Suppressor macrophage treated with lipopolysaccharide for 4 hours (primary cell): ENCODE results near the gene SERPINH1.
A peak's percentile ranks its signal among the peaks of the same experiment; 100 is the strongest.

ENCODE experiments used
- DNase-seq: peaks from one replicate; pipeline ENCODE4 v3.0.0-alpha.2; 2020

SERPINH1 gene

GRCh38 chr11:75557666-75558494, 4.2 kb upstream of the SERPINH1 start:
- DNase-seq: no peak

DNA sequence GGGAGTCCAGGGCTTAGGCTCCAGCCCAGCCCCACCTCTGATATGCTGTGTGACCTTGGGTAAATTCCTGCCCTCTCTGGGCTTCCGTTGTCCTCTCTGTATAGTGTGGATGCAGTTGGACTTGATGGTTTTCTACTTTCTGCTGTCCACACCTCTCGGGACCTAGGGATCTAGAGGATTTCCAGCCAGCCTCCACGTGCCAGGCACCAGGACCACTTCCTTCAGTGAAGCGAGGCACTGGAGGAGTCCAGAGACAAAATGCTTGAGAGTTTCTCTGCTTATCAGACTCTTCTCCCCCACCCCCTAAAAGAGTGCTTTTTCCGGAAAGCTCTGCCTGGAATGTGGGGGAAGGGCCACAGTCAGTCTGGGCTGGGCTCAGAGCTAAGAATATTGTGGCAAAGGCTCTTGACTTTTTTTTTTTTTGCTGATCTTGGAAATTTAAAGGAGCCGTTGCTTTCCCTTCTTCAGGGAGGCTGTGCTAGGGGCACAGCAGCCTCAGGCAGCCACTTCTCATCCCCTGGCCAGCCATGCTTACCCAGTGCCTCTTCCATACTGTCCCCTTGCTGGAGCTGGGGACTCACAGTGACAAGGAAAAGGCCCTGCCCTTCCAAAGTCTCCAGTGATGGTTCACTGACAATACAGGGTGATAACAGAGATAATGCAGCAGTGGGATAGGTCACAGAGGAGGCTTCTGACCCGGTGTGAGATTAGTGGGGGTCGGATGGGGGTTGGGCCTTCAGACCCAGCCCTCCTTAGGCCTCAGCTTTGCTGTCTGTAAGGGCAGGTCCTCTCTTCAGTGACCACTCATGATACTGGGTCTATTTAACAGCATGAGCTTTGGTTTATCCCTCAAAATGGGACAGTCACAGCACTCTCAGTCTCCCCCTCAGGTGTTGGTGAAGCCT, 2.9 kb upstream of the SERPINH1 start:
- DNase-seq: no peak

DNA sequence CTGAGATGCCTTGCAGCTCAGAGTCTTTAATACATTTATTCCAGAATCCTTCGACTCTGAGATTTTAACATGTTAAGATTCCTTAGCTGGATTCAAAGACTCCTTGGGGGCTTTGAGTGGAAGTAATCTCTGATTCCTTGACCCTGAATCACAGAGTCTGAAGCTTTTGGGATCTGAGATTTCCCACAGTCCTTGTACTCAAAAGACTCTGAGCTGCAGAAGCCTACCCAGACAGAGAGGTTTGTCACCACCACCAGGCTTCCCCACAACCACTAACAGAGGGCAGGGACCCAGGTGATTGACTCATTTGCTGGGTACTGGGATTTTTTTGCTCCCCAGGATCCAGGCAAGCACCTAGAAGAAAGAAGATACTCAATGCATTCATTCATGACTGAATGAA, 1.4 kb upstream of the SERPINH1 start:
- no peak for DNase-seq

DNA sequence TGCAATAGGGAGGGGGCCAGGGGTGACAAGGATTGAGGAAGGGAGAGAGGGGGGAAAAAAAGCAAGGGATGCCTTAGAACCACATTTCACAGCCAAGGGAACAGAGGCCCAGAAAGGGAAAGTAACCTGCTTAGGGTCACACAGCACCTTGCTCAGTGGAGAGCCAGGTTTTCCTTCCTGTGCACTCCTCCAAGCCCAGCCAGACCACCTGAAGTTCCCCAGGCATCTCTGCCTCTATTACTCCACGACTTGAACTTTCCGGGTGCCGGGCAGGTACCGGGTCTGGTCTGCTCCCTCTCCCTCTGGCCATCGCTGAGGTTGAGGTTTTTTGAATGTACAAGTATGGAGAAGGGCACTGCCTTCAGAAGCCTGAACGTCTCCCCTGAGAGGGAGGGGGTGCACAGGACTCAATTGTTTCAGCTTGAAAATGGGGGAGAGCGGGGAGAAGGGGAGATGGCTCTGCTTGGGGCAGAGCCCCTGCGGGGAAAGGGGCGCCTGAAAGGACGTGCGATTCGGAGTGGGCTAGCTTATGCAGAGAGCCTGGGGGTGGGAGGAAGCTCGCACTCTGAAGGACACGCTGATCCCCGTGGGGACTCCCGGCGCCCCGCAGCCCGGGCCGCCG, 516 bp upstream of the SERPINH1 start:
- DNase-seq: no peak

DNA sequence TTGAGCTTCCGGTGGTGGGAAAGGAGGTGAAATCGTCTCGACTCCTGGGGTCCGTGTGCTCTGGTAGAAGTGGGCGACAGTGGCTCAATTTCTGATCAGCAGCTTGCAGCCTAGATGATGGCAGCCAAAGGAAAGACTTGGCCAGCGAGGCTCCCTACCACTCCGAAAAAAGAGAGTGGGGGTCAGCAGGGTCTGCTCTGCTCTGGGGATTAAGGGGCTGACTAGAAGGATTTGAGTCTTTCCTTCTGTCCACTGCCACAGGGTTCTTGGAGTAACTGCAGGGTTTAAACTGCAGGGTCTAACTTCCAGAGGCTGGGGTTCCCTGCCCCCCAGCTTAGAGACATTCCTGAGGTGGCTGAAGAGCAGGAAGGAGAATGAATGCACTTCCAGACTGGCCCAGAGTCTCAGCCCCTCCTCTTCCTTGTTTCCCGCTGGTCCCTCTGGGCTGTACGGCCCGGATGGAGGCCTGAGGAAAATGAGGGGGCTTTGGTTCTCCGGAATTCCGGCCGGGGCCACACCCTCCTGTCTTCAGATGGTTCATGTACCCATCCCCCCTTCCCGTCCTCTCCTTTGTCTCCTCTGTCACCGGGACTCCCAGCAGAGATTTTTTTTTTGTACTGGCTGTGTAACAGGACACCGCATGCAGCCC, 907 bp downstream of the SERPINH1 start:
- DNase-seq: no peak

GRCh38 chr11:75563501-75563977, 1.5 kb downstream of the SERPINH1 start:
- no peak for DNase-seq

- DNase-seq: no peak
Observed at GRCh38 chr11:75563978-75564552, 2.0 kb downstream of the SERPINH1 start.

GRCh38 chr11:75565221-75565814, 3.3 kb downstream of the SERPINH1 start:
- DNase-seq: no peak

DNA sequence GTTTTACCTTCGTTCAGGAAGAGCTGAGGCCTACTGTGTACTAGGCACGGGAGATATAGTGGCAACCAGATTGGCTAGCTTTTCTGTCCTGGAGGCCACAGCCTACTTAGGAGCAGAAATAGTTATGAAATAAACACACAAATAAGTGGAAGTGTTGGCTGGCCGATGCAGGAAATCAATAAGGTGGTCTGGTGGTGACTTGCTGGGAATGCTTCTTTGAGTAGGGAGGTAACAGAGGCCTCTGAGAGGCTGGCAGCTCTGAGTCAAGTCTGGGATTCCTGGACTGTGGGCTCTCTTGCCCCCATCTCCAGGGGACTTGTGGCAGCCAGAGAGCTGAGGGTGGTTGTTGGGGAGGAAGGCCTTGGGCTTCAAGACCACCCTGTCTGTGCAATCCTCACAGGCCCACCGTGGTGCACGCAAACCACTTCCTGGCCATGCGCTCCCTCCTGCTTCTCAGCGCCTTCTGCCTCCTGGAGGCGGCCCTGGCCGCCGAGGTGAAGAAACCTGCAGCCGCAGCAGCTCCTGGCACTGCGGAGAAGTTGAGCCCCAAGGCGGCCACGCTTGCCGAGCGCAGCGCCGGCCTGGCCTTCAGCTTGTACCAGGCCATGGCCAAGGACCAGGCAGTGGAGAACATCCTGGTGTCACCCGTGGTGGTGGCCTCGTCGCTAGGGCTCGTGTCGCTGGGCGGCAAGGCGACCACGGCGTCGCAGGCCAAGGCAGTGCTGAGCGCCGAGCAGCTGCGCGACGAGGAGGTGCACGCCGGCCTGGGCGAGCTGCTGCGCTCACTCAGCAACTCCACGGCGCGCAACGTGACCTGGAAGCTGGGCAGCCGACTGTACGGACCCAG, 4.1 kb downstream of the SERPINH1 start:
- no peak for DNase-seq

DNA sequence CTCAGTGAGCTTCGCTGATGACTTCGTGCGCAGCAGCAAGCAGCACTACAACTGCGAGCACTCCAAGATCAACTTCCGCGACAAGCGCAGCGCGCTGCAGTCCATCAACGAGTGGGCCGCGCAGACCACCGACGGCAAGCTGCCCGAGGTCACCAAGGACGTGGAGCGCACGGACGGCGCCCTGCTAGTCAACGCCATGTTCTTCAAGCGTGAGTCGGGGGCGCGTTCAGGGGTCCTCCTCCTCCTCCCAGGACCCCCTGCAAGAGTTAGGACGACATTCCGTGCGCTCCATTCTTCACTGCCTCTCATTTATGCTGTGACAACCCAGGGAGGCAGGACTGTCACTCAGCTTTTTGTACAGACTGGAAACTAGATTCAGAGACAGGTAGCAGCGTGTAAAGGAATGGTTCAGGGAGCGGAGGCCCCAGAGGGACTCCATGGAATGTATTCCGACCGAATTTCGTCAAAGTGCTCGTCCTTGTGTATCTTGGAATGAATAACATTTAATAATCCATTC, 4.8 kb downstream of the SERPINH1 start:
- no peak for DNase-seq

- DNase-seq: no peak
Observed at GRCh38 chr11:75567971-75568370, 5.9 kb downstream of the SERPINH1 start.

DNA sequence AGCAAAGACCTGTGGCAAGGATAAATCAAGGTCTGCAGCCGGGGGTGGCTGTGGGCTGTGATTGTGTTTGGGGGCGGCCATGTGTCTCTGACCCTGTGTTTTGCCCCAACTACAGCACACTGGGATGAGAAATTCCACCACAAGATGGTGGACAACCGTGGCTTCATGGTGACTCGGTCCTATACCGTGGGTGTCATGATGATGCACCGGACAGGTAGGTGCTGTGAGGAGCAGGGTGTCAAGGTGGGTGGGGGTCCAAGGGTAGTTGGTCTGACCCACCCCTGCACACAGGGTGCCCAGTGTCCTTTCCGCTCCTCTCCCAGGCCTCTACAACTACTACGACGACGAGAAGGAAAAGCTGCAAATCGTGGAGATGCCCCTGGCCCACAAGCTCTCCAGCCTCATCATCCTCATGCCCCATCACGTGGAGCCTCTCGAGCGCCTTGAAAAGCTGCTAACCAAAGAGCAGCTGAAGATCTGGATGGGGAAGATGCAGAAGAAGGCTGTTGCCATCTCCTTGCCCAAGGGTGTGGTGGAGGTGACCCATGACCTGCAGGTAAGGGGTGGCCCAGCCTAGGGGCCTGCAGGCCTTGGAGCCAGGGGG, 6.7 kb downstream of the SERPINH1 start:
- DNase-seq: no peak

- DNase-seq: no peak
Observed at GRCh38 chr11:75570559-75571139, 8.6 kb downstream of the SERPINH1 start.

- no peak for DNase-seq
Observed at GRCh38 chr11:75571625-75572024, 9.6 kb downstream of the SERPINH1 start.

GRCh38 chr11:75572744-75573143, 10.7 kb downstream of the SERPINH1 start:
- DNase-seq: no peak

GRCh38 chr11:75574698-75575602, 12.9 kb downstream of the SERPINH1 start:
- no peak for DNase-seq

- no peak for DNase-seq
Observed at GRCh38 chr11:75576017-75576416, 14.0 kb downstream of the SERPINH1 start.

DNA sequence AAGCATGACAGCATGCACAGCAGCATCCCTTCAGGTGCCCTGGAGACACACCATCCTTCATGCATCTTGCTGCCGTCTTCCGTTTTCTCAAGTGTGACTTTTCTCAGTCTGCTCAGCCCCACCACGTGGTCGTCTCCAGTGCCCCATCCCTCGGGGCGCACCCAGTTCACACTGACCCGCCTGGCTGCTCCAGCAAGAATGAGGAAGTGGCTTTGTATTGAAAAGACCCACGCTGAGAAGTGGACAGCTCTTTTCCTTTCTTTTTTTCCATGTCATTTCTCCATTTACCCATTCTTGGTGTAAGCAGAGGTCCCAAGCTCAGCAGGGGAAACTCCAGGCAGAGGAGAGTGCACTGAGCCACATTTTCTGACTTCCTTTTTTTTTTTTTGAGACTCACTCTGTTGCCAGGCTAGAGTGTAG, 14.5 kb downstream of the SERPINH1 start:
- DNase-seq: peak; percentile 94

GRCh38 chr11:75577207-75577606, 15.2 kb downstream of the SERPINH1 start:
- no peak for DNase-seq
